Measurements from ENCODE around the gene BCAS3.

- TF ChIP-seq CTCF (IDR thresholded peaks at IDR 0.05; ENCODE audit: low read depth, low read length) (no peak), EZH2phosphoT487 (IDR thresholded peaks at IDR 0.05; ENCODE audit: low read depth) (no peak)
Observed at GRCh38 chr17:61144137-61144536, 466.5 kb downstream of the BCAS3 start.

Data from OCI-LY3 (cell line).